HFFc6 (cell line): ENCODE results near the gene PTPRN2. TPM values are rescaled to one million over a fixed set of nuclear protein-coding genes. Genes with fewer than 3 reads are reported as not detected.

Experiments
- DNase-seq: peaks from one replicate; pipeline ENCODE4 v3.0.0-alpha.2; 2018
- H3K27ac Mint-ChIP-seq: 2 replicates; pipeline ENCODE4 v1.8.0; 2020; ENCODE audit warnings: mild to moderate bottlenecking, mixed read lengths
- H3K27me3 Mint-ChIP-seq: 2 replicates; pipeline ENCODE4 v1.8.0; 2021; ENCODE audit warnings: mild to moderate bottlenecking, moderate library complexity, mixed read lengths; ENCODE audit not compliant: insufficient read depth
- H3K36me3 Mint-ChIP-seq: 2 replicates; pipeline ENCODE4 v1.8.0; 2021; ENCODE audit warnings: low read depth, mixed read lengths
- H3K4me1 Mint-ChIP-seq: 2 replicates; pipeline ENCODE4 v1.8.0; 2020; ENCODE audit warnings: low read depth, mixed read lengths
- H3K4me3 Mint-ChIP-seq: 2 replicates; pipeline ENCODE4 v1.8.0; 2020; ENCODE audit warnings: mild to moderate bottlenecking, moderate library complexity, mixed read lengths
- H3K9me3 Mint-ChIP-seq: 2 replicates; pipeline ENCODE4 v1.8.0; 2020; ENCODE audit warnings: mild to moderate bottlenecking, mixed read lengths
- total RNA-seq, 6 experiments: library from RNA; stranded (reverse); fragmentation: NEBNext Ultra II Directional; extraction: Animal tissue kit (Norgen Biotek cat#: 25700); gene quantifications; 2 replicates in 1 of 6; 3 replicates in 5 of 6; pipeline ENCODE4 v1.2.3, GENCODE V29; 2021
- TF ChIP-seq, protein P1 (sequence below): fragments of 200-600 bp; sonication (generic); IDR thresholded peaks from 2 replicates; pipeline ENCODE4 v1.5.0; 2021; ENCODE audit warnings: antibody characterized with exemption, mild to moderate bottlenecking

PTPRN2 gene
- total RNA-seq, 6 experiments from 2014 or later = 0.05 to 0.27 (median 0.23) TPM

DNA sequence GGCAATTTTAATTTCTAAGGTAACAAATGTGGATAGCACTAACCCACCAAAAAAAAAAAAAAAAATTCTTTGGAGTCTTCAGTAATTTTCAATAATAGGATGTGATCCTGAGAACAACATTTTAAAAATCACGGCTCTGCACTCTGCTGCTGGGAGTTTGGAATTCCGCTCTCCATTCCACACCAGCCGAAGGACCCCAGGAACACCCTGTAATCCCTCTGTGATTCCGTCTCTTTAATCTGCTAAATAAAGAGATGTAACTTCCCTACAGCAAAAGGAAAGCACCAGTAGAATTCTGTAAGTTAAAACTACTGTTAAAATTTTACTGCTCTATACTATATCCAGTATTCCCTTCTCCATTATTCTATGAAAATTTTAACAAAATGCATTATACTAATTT, 284.5 kb downstream of the PTPRN2 start:
- Mint-ChIP-seq H3K36me3 (peaks cover 8% of the 10 kb centered on the region; the same call in 1 of the 2 replicates), H3K4me3 (no peak overlapping the region), H3K4me1 (no peaks in the 10 kb centered on the region), H3K27me3 (no peaks in the 10 kb centered on the region), H3K27ac (no peak overlapping the region), H3K9me3 (peaks cover 46% of the 10 kb centered on the region)
- no peak for DNase-seq
- TF ChIP-seq, protein P1, sequence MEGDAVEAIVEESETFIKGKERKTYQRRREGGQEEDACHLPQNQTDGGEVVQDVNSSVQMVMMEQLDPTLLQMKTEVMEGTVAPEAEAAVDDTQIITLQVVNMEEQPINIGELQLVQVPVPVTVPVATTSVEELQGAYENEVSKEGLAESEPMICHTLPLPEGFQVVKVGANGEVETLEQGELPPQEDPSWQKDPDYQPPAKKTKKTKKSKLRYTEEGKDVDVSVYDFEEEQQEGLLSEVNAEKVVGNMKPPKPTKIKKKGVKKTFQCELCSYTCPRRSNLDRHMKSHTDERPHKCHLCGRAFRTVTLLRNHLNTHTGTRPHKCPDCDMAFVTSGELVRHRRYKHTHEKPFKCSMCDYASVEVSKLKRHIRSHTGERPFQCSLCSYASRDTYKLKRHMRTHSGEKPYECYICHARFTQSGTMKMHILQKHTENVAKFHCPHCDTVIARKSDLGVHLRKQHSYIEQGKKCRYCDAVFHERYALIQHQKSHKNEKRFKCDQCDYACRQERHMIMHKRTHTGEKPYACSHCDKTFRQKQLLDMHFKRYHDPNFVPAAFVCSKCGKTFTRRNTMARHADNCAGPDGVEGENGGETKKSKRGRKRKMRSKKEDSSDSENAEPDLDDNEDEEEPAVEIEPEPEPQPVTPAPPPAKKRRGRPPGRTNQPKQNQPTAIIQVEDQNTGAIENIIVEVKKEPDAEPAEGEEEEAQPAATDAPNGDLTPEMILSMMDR = no peak

DNA sequence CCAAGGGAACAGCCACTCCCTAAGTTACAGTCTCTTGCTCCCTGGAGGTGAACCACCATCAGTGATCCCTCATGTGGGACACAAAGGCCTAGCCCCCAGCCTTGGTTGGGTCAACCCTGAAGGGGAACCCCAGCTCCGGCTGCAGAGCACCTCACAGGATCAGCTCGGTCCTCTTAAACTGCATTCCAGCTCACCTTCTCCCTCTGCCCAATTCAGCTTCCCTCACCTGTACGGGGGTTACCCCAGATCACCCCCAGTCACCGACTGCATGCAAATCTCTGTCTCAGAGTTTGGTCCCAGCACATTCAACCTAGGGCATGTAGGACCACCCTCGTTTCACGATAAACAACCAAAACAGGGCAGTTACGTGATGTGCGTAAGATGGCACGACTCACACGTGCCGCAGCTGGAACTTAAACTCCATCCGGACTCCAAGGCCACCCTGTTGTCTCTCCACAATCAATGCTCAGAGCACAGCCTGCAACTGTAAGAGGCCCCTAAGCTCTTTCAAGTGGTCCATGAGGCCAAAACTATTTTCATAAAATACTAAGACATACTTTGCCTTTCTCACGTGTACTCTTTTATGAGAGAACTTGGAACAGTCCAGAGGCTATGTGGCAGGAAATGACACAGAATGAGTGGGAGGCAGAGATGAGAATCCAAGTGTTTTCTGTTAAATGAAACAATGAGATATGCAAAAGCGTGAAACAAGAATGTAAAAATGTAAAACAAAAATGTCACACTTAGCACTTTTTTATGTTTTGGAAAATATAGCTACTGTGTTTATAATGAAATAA, 285.2 kb downstream of the PTPRN2 start:
- H3K4me3 Mint-ChIP-seq = no peak overlapping the region
- no peak for DNase-seq
- peaks cover 46% of the 10 kb centered on the region for H3K9me3 Mint-ChIP-seq
- TF ChIP-seq, protein P1 = no peak
- no peak overlapping the region for H3K27ac Mint-ChIP-seq
- no peaks in the 10 kb centered on the region for H3K4me1 Mint-ChIP-seq
- peaks cover 8% of the 10 kb centered on the region; the same call in 1 of the 2 replicates for H3K36me3 Mint-ChIP-seq
- H3K27me3 Mint-ChIP-seq = no peaks in the 10 kb centered on the region

DNA sequence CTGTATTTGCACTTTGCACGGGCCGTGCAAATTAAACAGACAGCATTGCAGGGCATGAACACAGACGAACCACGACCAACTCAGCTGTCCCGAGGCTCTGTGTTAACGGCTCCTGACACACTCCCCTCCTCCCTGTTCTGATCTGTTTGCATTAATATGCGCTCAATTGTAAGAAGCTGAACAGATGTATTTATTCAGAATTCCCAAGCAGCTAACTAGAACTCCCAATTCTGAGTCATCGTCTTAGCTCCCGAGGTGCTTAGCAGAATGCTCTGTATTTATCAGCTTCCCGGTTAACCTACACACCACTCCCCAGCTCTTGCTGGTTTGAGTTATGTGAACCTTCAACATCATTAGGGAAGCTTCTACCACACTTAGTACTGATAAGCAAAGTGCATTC, 286.4 kb downstream of the PTPRN2 start:
- Mint-ChIP-seq H3K4me1 (no peaks in the 10 kb centered on the region), H3K9me3 (peaks cover 47% of the 10 kb centered on the region)
- TF ChIP-seq, protein P1 = no peak

GRCh38 chr7:158300427-158300826, 287.2 kb downstream of the PTPRN2 start:
- H3K9me3 Mint-ChIP-seq = peaks cover 50% of the 10 kb centered on the region
- no peak overlapping the region for H3K27ac Mint-ChIP-seq
- no peaks in the 10 kb centered on the region; the same call in 1 of the 2 replicates for H3K27me3 Mint-ChIP-seq
- no peak overlapping the region for H3K4me3 Mint-ChIP-seq
- H3K36me3 Mint-ChIP-seq = peaks cover 8% of the 10 kb centered on the region; the same call in 1 of the 2 replicates
- no peak for DNase-seq
- no peaks in the 10 kb centered on the region for H3K4me1 Mint-ChIP-seq
- TF ChIP-seq, protein P1 = no peak

More for the DNA sequence above, 286.4 kb downstream of the PTPRN2 start:
- H3K27me3 Mint-ChIP-seq = no peaks in the 10 kb centered on the region
- H3K27ac Mint-ChIP-seq = no peak overlapping the region
- no peak for DNase-seq
- H3K36me3 Mint-ChIP-seq = peaks cover 5% of the 10 kb centered on the region; the same call in 1 of the 2 replicates
- H3K4me3 Mint-ChIP-seq = no peak overlapping the region

GRCh38 chr7:158299607-158300006, 288.0 kb downstream of the PTPRN2 start:
- peaks cover 54% of the 10 kb centered on the region for H3K9me3 Mint-ChIP-seq
- no peak overlapping the region for H3K4me3 Mint-ChIP-seq
- H3K27me3 Mint-ChIP-seq = no peaks in the 10 kb centered on the region; the same call in 1 of the 2 replicates
- TF ChIP-seq, protein P1 = no peak
- H3K36me3 Mint-ChIP-seq = peaks cover 9% of the 10 kb centered on the region; the same call in 1 of the 2 replicates
- no peak overlapping the region for H3K27ac Mint-ChIP-seq
- H3K4me1 Mint-ChIP-seq = no peaks in the 10 kb centered on the region
- no peak for DNase-seq
